ENCODE data around the gene TRAF1.

- no peak for TF ChIP-seq CTCF (conservative IDR thresholded peaks at IDR 0.05; ENCODE audit: low read length)
- TF ChIP-seq EZH2phosphoT487 (IDR thresholded peaks at IDR 0.05; ENCODE audit: borderline replicate concordance) = no peak
Observed at GRCh38 chr9:120925535-120926396, 830 bp downstream of the TRAF1 start.
